Fibroblast of lung (primary cell): Measurements from ENCODE around the gene F10. TPM values are rescaled to one million over a fixed set of nuclear protein-coding genes. Genes with fewer than 3 reads are reported as not detected.

Experiments used
- DNase-seq, 2 donors: peaks; one replicate each; pipeline versions ENCODE4 v3.0.0 to v3.0.0-alpha.2; 2010; ENCODE audit warnings: low read depth in 2 of 2
- H2AFZ ChIP-seq: 2 replicates; pipeline ENCODE4 v1.5.1; 2012; ENCODE audit warnings: low read length, control low read depth, inconsistent platforms
- H3K27ac ChIP-seq: 2 replicates; pipeline ENCODE4 v1.5.1; 2011; ENCODE audit warnings: low read length, control low read depth; ENCODE audit not compliant: insufficient read depth
- H3K27me3 ChIP-seq: 2 replicates; pipeline ENCODE4 v1.5.1; 2011; ENCODE audit warnings: mild to moderate bottlenecking, low read length; ENCODE audit not compliant: control insufficient read depth, insufficient read depth
- H3K36me3 ChIP-seq: 2 replicates; pipeline ENCODE4 v1.5.1; 2011; ENCODE audit warnings: low read length; ENCODE audit not compliant: control insufficient read depth, insufficient read depth
- H3K4me1 ChIP-seq: 2 replicates; pipeline ENCODE4 v1.5.1; 2011; ENCODE audit warnings: low read length; ENCODE audit not compliant: control insufficient read depth, insufficient read depth; ENCODE audit errors: extremely low read depth
- H3K4me2 ChIP-seq: 2 replicates; pipeline ENCODE4 v1.5.1; 2011; ENCODE audit warnings: low read length, control low read depth; ENCODE audit not compliant: insufficient read depth; ENCODE audit errors: extremely low read depth
- H3K4me3 ChIP-seq, 4 experiments: fragments of 200-600 bp in 1 of 4; sonication (generic) in 1 of 4; replicated peaks in 1 of 4; 2 replicates each; pipeline ENCODE4 v1.5.1; 2011 to 2016; ENCODE audit warnings: low read length in 4 of 4, low read depth in 3 of 4, mild to moderate bottlenecking in 3 of 4, control low read depth in 2 of 4, inconsistent platforms in 1 of 4, mixed read lengths in 1 of 4; ENCODE audit not compliant: insufficient read depth in 1 of 4; ENCODE audit errors: control extremely low read depth in 1 of 4
- H3K79me2 ChIP-seq: 2 replicates; pipeline ENCODE4 v1.5.1; 2012; ENCODE audit warnings: mild to moderate bottlenecking, low read length, inconsistent platforms; ENCODE audit not compliant: control insufficient read depth, insufficient read depth
- H3K9ac ChIP-seq: 2 replicates; pipeline ENCODE4 v1.5.1; 2011; ENCODE audit warnings: mild to moderate bottlenecking, low read length, control low read depth; ENCODE audit not compliant: insufficient read depth
- H3K9me3 ChIP-seq: 2 replicates; pipeline ENCODE4 v1.5.1; 2012; ENCODE audit warnings: low read depth, low read length; ENCODE audit not compliant: control insufficient read depth, insufficient read depth
- H4K20me1 ChIP-seq: 2 replicates; pipeline ENCODE4 v1.5.1; 2011; ENCODE audit warnings: low read length; ENCODE audit not compliant: control insufficient read depth, insufficient read depth; ENCODE audit errors: extremely low read depth
- CTCF ChIP-seq, 2 donors: IDR thresholded peaks in 1 of 2; conservative IDR thresholded peaks in 1 of 2; 1 replicate in 1 of 2; 2 replicates in 1 of 2; pipeline ENCODE4 v1.5.1; 2011 to 2012; ENCODE audit warnings: low read length in 2 of 2, control low read depth in 1 of 2, inconsistent platforms in 1 of 2, low read depth in 1 of 2, mild to moderate bottlenecking in 1 of 2
- EZH2 ChIP-seq: IDR thresholded peaks from 2 replicates; pipeline ENCODE4 v1.5.1; 2012; ENCODE audit warnings: low read length, control low read depth, mild to moderate bottlenecking; ENCODE audit errors: missing control alignments
- polyA plus RNA-seq, 2 donors: library from polyadenylated mRNA; depleted of rRNA in 1 of 2; stranded (reverse) in 1 of 2; unstranded in 1 of 2; fragments of >200 nt; gene quantifications; 2 replicates each; pipeline ENCODE4 v1.2.1, GENCODE V29; 2011 to 2012; ENCODE audit warnings: missing spikeins in 1 of 2
- total RNA-seq: library from RNA; depleted of rRNA; stranded (reverse); fragments of >200 nt; gene quantifications from 2 replicates; pipeline ENCODE4 v1.2.1, GENCODE V29; 2014

Gene F10
- total and polyA plus RNA-seq, 2 donors (not counting 1 experiment from before 2014, with no cell fraction given), result 39.9 to 41.5 TPM

- TF ChIP-seq EZH2 (no peak), CTCF (conservative IDR thresholded peaks at IDR 0.05 in 1 of 2, IDR thresholded peaks at IDR 0.05 in 1 of 2; ENCODE audit: low read depth in 1 of 2, low read length in 2 of 2) (no peak)
- H3K4me3 ChIP-seq, result no peak overlapping the region
- no peaks in the 10 kb centered on the region for H3K36me3 ChIP-seq
- H3K27me3 ChIP-seq, result no peaks in the 10 kb centered on the region
- H2AFZ ChIP-seq, result peak overlapping the region; percentile 14
- H3K9me3 ChIP-seq, result no peaks in the 10 kb centered on the region
- no peak for DNase-seq
- H3K27ac ChIP-seq, result no peak overlapping the region
- H3K79me2 ChIP-seq, result no peaks in the 10 kb centered on the region
- H3K9ac ChIP-seq, result no peak overlapping the region
- no peak overlapping the region for H3K4me2 ChIP-seq
- H3K4me1 ChIP-seq, result peaks cover 8% of the 10 kb centered on the region
- H4K20me1 ChIP-seq, result no peaks in the 10 kb centered on the region
Measured at GRCh38 chr13:113157206-113157928, 34.8 kb downstream of the F10 start.

GRCh38 chr13:113157929-113158747 lies 35.5 kb downstream of the F10 start, which contains the start of gene PROZ:
TSS of gene PROZ (plus strand) at chr13:113158648. CDS start at chr13:113158661, 13 bp downstream.
- no peak within 1 kb of the TSS for H3K9ac ChIP-seq
- H3K9me3 ChIP-seq, result no peaks in the 10 kb centered on the region
- no peak within 1 kb of the TSS for H3K27ac ChIP-seq
- H2AFZ ChIP-seq, result peak within 1 kb of the TSS; percentile 14
- no peak within 1 kb of the TSS for H3K4me2 ChIP-seq
- H3K4me1 ChIP-seq, result peaks cover 6% of the 10 kb centered on the region
- H3K36me3 ChIP-seq, result no peaks in the 10 kb centered on the region
- DNase-seq, result no peak
- no peaks in the 10 kb centered on the region for H3K79me2 ChIP-seq
- no peaks in the 10 kb centered on the region for H3K27me3 ChIP-seq
- H3K4me3 ChIP-seq, result no peak within 1 kb of the TSS
- TF ChIP-seq EZH2 (no peak), CTCF (conservative IDR thresholded peaks at IDR 0.05 in 1 of 2, IDR thresholded peaks at IDR 0.05 in 1 of 2; ENCODE audit: low read depth in 1 of 2, low read length in 2 of 2) (no peak)
- H4K20me1 ChIP-seq, result no peaks in the 10 kb centered on the region

GRCh38 chr13:113158946-113159345 lies 36.3 kb downstream of the F10 start:
- Histone ChIP-seq H3K4me3 (no peak overlapping the region), H3K27me3 (no peaks in the 10 kb centered on the region), H3K79me2 (no peaks in the 10 kb centered on the region), H3K27ac (no peak overlapping the region), H3K4me1 (peaks cover 3% of the 10 kb centered on the region), H4K20me1 (no peaks in the 10 kb centered on the region), H3K36me3 (no peaks in the 10 kb centered on the region), H2AFZ (no peak overlapping the region), H3K4me2 (no peak overlapping the region), H3K9ac (no peak overlapping the region), H3K9me3 (no peaks in the 10 kb centered on the region)
- TF ChIP-seq EZH2 (no peak), CTCF (conservative IDR thresholded peaks at IDR 0.05 in 1 of 2, IDR thresholded peaks at IDR 0.05 in 1 of 2; ENCODE audit: low read depth in 1 of 2, low read length in 2 of 2) (no peak)
- DNase-seq, result no peak
